HEK293 (cell line): Measurements from ENCODE around the gene ANKRD33B.
A peak's percentile ranks its signal among the peaks of the same experiment; 100 is the strongest.

ENCODE experiments used
- FEZF1 ChIP-seq: fragments of 450-650 bp; formaldehyde crosslinking; IDR thresholded peaks from 2 replicates; pipeline ENCODE4 v1.5.1; 2016; ENCODE audit warnings: missing biosample characterization, missing genetic modification characterization
- GLIS1 ChIP-seq: fragments of 450-650 bp; formaldehyde crosslinking; IDR thresholded peaks from 2 replicates; pipeline ENCODE4 v1.5.1; 2016; ENCODE audit warnings: missing biosample characterization, missing genetic modification characterization
- HOXA7 ChIP-seq: sonication (generic); formaldehyde crosslinking; IDR thresholded peaks from 2 replicates; pipeline ENCODE4 v1.8.1; 2022; ENCODE audit warnings: missing genetic modification reagents, borderline replicate concordance
- HOXC10 ChIP-seq: sonication (generic); formaldehyde crosslinking; IDR thresholded peaks from 2 replicates; pipeline ENCODE4 v1.8.1; 2023; ENCODE audit warnings: mild to moderate bottlenecking, missing genetic modification reagents
- HOXD13 ChIP-seq: sonication (generic); formaldehyde crosslinking; IDR thresholded peaks from 2 replicates; pipeline ENCODE4 v1.8.0; 2022; ENCODE audit warnings: missing genetic modification reagents, borderline replicate concordance
- KLF1 ChIP-seq: fragments of 450-650 bp; formaldehyde crosslinking; IDR thresholded peaks from 2 replicates; pipeline ENCODE4 v1.5.1; 2016; ENCODE audit warnings: missing biosample characterization, missing genetic modification characterization
- KLF16 ChIP-seq: fragments of 450-650 bp; formaldehyde crosslinking; IDR thresholded peaks from 2 replicates; pipeline ENCODE4 v1.5.1; 2017; ENCODE audit warnings: missing biosample characterization, missing genetic modification characterization
- KLF9 ChIP-seq: fragments of 450-650 bp; formaldehyde crosslinking; IDR thresholded peaks from 2 replicates; pipeline ENCODE4 v1.5.1; 2016; ENCODE audit warnings: missing biosample characterization, missing genetic modification characterization, low read depth
- MEIS1 ChIP-seq: sonication (generic); formaldehyde crosslinking; IDR thresholded peaks from 2 replicates; pipeline ENCODE4 v1.8.1; 2022; ENCODE audit warnings: missing genetic modification reagents, mild to moderate bottlenecking, borderline replicate concordance
- MZF1 ChIP-seq: fragments of 450-650 bp; formaldehyde crosslinking; IDR thresholded peaks from 2 replicates; pipeline ENCODE4 v1.5.1; 2017; ENCODE audit warnings: missing biosample characterization, missing genetic modification characterization, borderline replicate concordance
- OSR2 ChIP-seq: fragments of 450-650 bp; formaldehyde crosslinking; IDR thresholded peaks from 2 replicates; pipeline ENCODE4 v1.5.1; 2016; ENCODE audit warnings: missing biosample characterization, missing genetic modification characterization
- OVOL3 ChIP-seq: fragments of 450-650 bp; formaldehyde crosslinking; IDR thresholded peaks from 2 replicates; pipeline ENCODE4 v1.5.1; 2016; ENCODE audit warnings: missing biosample characterization, missing genetic modification characterization
- SETDB1 ChIP-seq: IDR thresholded peaks from one replicate; pipeline ENCODE4 v1.6.1; 2017; ENCODE audit warnings: mild to moderate bottlenecking, low read length, moderate library complexity, mixed read lengths; ENCODE audit not compliant: insufficient read length
- SP3 ChIP-seq: fragments of 450-650 bp; formaldehyde crosslinking; IDR thresholded peaks from 2 replicates; pipeline ENCODE4 v1.5.1; 2016; ENCODE audit warnings: missing biosample characterization, missing genetic modification characterization
- TRIM28 ChIP-seq: IDR thresholded peaks from 2 replicates; pipeline ENCODE4 v1.6.1; 2011; ENCODE audit warnings: low read length, control low read depth, borderline replicate concordance
- ZBTB44 ChIP-seq: fragments of 450-650 bp; IDR thresholded peaks from 2 replicates; pipeline ENCODE4 v1.5.1; 2018; ENCODE audit warnings: missing biosample characterization, mild to moderate bottlenecking, missing genetic modification characterization
- ZBTB8A ChIP-seq: fragments of 450-650 bp; formaldehyde crosslinking; IDR thresholded peaks from 2 replicates; pipeline ENCODE4 v1.5.1; 2016; ENCODE audit warnings: missing biosample characterization, missing genetic modification characterization
- ZFP69B ChIP-seq: fragments of 450-650 bp; formaldehyde crosslinking; IDR thresholded peaks from 2 replicates; pipeline ENCODE4 v1.5.1; 2016; ENCODE audit warnings: missing biosample characterization, missing genetic modification characterization
- ZIC2 ChIP-seq: fragments of 450-650 bp; formaldehyde crosslinking; IDR thresholded peaks from 2 replicates; pipeline ENCODE4 v1.5.1; 2016; ENCODE audit warnings: missing biosample characterization, missing genetic modification characterization
- ZNF121 ChIP-seq: fragments of 450-650 bp; formaldehyde crosslinking; IDR thresholded peaks from 2 replicates; pipeline ENCODE4 v1.5.1; 2016; ENCODE audit warnings: missing biosample characterization, missing genetic modification characterization
- ZNF184 ChIP-seq: fragments of 450-650 bp; IDR thresholded peaks from 2 replicates; pipeline ENCODE4 v1.5.1; 2018; ENCODE audit warnings: missing biosample characterization, mild to moderate bottlenecking, missing genetic modification characterization
- ZNF221 ChIP-seq: fragments of 450-650 bp; formaldehyde crosslinking; IDR thresholded peaks from 2 replicates; pipeline ENCODE4 v1.5.1; 2017; ENCODE audit warnings: missing biosample characterization, missing genetic modification characterization, borderline replicate concordance
- ZNF24 ChIP-seq: fragments of 450-650 bp; formaldehyde crosslinking; IDR thresholded peaks from 2 replicates; pipeline ENCODE4 v1.5.1; 2016; ENCODE audit warnings: missing biosample characterization, missing genetic modification characterization
- ZNF248 ChIP-seq: fragments of 450-650 bp; formaldehyde crosslinking; IDR thresholded peaks from 2 replicates; pipeline ENCODE4 v1.5.1; 2017; ENCODE audit warnings: missing biosample characterization, missing genetic modification characterization
- ZNF341 ChIP-seq: fragments of 450-650 bp; formaldehyde crosslinking; IDR thresholded peaks from 2 replicates; pipeline ENCODE4; 2016; ENCODE audit warnings: low read depth, missing biosample characterization, missing genetic modification characterization
- ZNF350 ChIP-seq: fragments of 450-650 bp; formaldehyde crosslinking; IDR thresholded peaks from 2 replicates; pipeline ENCODE4 v1.5.0; 2017; ENCODE audit warnings: missing biosample characterization, mild to moderate bottlenecking, missing genetic modification characterization
- ZNF366 ChIP-seq: fragments of 450-650 bp; formaldehyde crosslinking; conservative IDR thresholded peaks from 2 replicates; pipeline ENCODE4 v1.5.1; 2016; ENCODE audit warnings: missing biosample characterization, missing genetic modification characterization
- ZNF510 ChIP-seq: fragments of 450-650 bp; formaldehyde crosslinking; IDR thresholded peaks from 2 replicates; pipeline ENCODE4 v1.5.1; 2018; ENCODE audit warnings: mild to moderate bottlenecking, missing genetic modification characterization, missing biosample characterization; ENCODE audit not compliant: insufficient replicate concordance
- ZNF529 ChIP-seq: fragments of 450-650 bp; formaldehyde crosslinking; IDR thresholded peaks from 2 replicates; pipeline ENCODE4 v1.5.1; 2017; ENCODE audit warnings: missing genetic modification characterization, missing biosample characterization; ENCODE audit not compliant: insufficient replicate concordance
- ZNF530 ChIP-seq: fragments of 450-650 bp; formaldehyde crosslinking; IDR thresholded peaks from 2 replicates; pipeline ENCODE4 v1.5.1; 2016; ENCODE audit warnings: low read depth, missing biosample characterization, missing genetic modification characterization
- ZNF571 ChIP-seq: fragments of 450-650 bp; formaldehyde crosslinking; IDR thresholded peaks from 2 replicates; pipeline ENCODE4 v1.5.0; 2017; ENCODE audit warnings: missing biosample characterization, missing genetic modification characterization
- ZNF585B ChIP-seq: fragments of 450-650 bp; formaldehyde crosslinking; IDR thresholded peaks from 2 replicates; pipeline ENCODE4 v1.5.1; 2016; ENCODE audit warnings: missing biosample characterization, missing genetic modification characterization
- ZNF645 ChIP-seq: fragments of 450-650 bp; formaldehyde crosslinking; IDR thresholded peaks from 2 replicates; pipeline ENCODE4; 2016; ENCODE audit warnings: missing biosample characterization, missing genetic modification characterization
- ZNF670 ChIP-seq: fragments of 450-650 bp; formaldehyde crosslinking; IDR thresholded peaks from 2 replicates; pipeline ENCODE4 v1.5.1; 2016; ENCODE audit warnings: missing biosample characterization, missing genetic modification characterization, low read depth
- ZNF701 ChIP-seq: fragments of 450-650 bp; formaldehyde crosslinking; IDR thresholded peaks from 2 replicates; pipeline ENCODE4 v1.5.1; 2016; ENCODE audit warnings: missing biosample characterization, missing genetic modification characterization
- ZNF785 ChIP-seq: fragments of 450-650 bp; formaldehyde crosslinking; IDR thresholded peaks from 2 replicates; pipeline ENCODE4 v1.5.1; 2016; ENCODE audit warnings: missing biosample characterization, missing genetic modification characterization
- ZSCAN18 ChIP-seq: fragments of 450-650 bp; formaldehyde crosslinking; IDR thresholded peaks from 2 replicates; pipeline ENCODE4 v1.5.1; 2016; ENCODE audit warnings: missing biosample characterization, missing genetic modification characterization

ANKRD33B gene

GRCh38 chr5:10601246-10602030 is 37.6 kb downstream of the ANKRD33B start (continued):
- TF ChIP-seq ZNF670 (tag by site-specific recombination): no peak
- peak; percentile 92 for TF ChIP-seq ZFP69B (tag by site-specific recombination)
- TF ChIP-seq ZSCAN18 (tag by site-specific recombination): peak; percentile 39
- peak; percentile 89 for TF ChIP-seq ZNF341 (tag by site-specific recombination)
- peak; percentile 100 for TF ChIP-seq MZF1 (tag by site-specific recombination)
- TF ChIP-seq ZNF585B (tag by site-specific recombination): no peak
- peak; percentile 68; the same call in 1 of the 2 replicates for TF ChIP-seq KLF9 (tag by site-specific recombination)
- TF ChIP-seq KLF16 (tag by site-specific recombination): no peak; the same call in 1 of the 2 replicates
- peak; percentile 78 for TF ChIP-seq OSR2 (tag by site-specific recombination)
- peak; percentile 99 for TF ChIP-seq ZNF184
- peak; percentile 64 for TF ChIP-seq SETDB1
- TF ChIP-seq ZBTB44 (tag by site-specific recombination): peak; percentile 98
- TF ChIP-seq ZNF571: peak; percentile 99
- no peak for TF ChIP-seq HOXA7 (CRISPR knock-in tag)
- peak; percentile 82 for TF ChIP-seq ZNF510 (tag by site-specific recombination)
- peak; percentile 100; the same call in 1 of the 2 replicates for TF ChIP-seq ZNF221 (tag by site-specific recombination)
- TF ChIP-seq ZIC2 (tag by site-specific recombination): peak; percentile 90
- TF ChIP-seq ZNF785 (tag by site-specific recombination): 0 out of 2 replicates have a peak, but pooled peaks have one; percentile 55
- peak; percentile 94 for TF ChIP-seq ZBTB8A (tag by site-specific recombination)
- TF ChIP-seq FEZF1 (tag by site-specific recombination): peak; percentile 88
- peak; percentile 90 for TF ChIP-seq KLF1 (tag by site-specific recombination)
- no peak for TF ChIP-seq ZNF530
- TF ChIP-seq GLIS1 (tag by site-specific recombination): peak; percentile 96
- TF ChIP-seq ZNF366: peak; percentile 100
- TF ChIP-seq ZNF701 (tag by site-specific recombination): no peak; the same call in 1 of the 2 replicates
- peak; percentile 99 for TF ChIP-seq ZNF24 (tag by site-specific recombination)
- no peak for TF ChIP-seq HOXC10 (CRISPR knock-in tag)
- no peak; the same call in 1 of the 2 replicates for TF ChIP-seq ZNF248
- peak; percentile 77 for TF ChIP-seq SP3
- TF ChIP-seq HOXD13 (CRISPR knock-in tag): no peak
- 0 out of 2 replicates have a peak, but pooled peaks have one; percentile 24 for TF ChIP-seq ZNF645 (tag by site-specific recombination)
- TF ChIP-seq ZNF529 (tag by site-specific recombination): peak; percentile 90
- TF ChIP-seq ZNF350 (tag by site-specific recombination): no peak
- TF ChIP-seq MEIS1: no peak
- TF ChIP-seq TRIM28: peak; percentile 83
- peak; percentile 58; the same call in 1 of the 2 replicates for TF ChIP-seq OVOL3
- TF ChIP-seq ZNF121 (tag by site-specific recombination): peak; percentile 82
